Activated effector memory CD4-positive, alpha-beta T cell treated with Interleukin-2 at 50 U/mL for 16 hours (primary cell): ENCODE data around the gene MGAT3.

ENCODE experiments used
- DNase-seq: peaks from one replicate; pipeline ENCODE4 v3.0.0-alpha.2; 2020

MGAT3 gene

GRCh38 chr22:39534591-39535356, 78.0 kb downstream of the MGAT3 start:
- peak; percentile 62 for DNase-seq

GRCh38 chr22:39535357-39535725, 78.5 kb downstream of the MGAT3 start:
- no peak for DNase-seq

GRCh38 chr22:39535831-39536449, 79.1 kb downstream of the MGAT3 start:
- no peak for DNase-seq

GRCh38 chr22:39536711-39537110, 79.9 kb downstream of the MGAT3 start:
- no peak for DNase-seq

GRCh38 chr22:39537975-39538374, 81.2 kb downstream of the MGAT3 start:
- DNase-seq = no peak
